ENCODE results near the gene SEC61A2.

The SEC61A2 gene

DNA sequence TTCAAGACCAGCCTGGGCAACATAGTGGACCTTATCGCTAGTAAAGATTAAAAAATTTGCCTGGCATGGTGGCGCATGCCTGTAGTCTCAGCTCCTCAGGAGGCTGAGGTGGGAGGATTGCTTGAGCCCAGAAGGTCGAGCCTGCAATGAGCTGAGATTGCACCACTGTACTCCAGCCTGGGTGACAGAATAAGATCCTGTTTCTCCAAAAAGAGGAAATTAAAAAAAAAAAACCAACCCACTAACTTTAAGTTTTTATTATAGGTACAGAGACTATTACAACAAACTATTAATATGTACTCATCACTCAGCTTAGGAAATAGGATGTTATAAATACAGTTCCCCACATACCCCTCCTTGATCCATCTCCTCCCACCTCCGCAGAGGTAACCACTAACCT lies 30.5 kb upstream of the SEC61A2 start:
- no peaks in the 10 kb centered on the region for H3K79me2 ChIP-seq (ENCODE audit: control insufficient read depth, low read length)
- H3K27ac ChIP-seq (ENCODE audit: low read depth, low read length) = no peak overlapping the region
- no peaks in the 10 kb centered on the region for H4K20me1 ChIP-seq (ENCODE audit: control insufficient read depth, insufficient read depth, low read depth, low read length)
- H3F3A ChIP-seq (ENCODE audit: control insufficient read depth, insufficient read depth) = no peaks in the 10 kb centered on the region
- TF ChIP-seq, protein P1, sequence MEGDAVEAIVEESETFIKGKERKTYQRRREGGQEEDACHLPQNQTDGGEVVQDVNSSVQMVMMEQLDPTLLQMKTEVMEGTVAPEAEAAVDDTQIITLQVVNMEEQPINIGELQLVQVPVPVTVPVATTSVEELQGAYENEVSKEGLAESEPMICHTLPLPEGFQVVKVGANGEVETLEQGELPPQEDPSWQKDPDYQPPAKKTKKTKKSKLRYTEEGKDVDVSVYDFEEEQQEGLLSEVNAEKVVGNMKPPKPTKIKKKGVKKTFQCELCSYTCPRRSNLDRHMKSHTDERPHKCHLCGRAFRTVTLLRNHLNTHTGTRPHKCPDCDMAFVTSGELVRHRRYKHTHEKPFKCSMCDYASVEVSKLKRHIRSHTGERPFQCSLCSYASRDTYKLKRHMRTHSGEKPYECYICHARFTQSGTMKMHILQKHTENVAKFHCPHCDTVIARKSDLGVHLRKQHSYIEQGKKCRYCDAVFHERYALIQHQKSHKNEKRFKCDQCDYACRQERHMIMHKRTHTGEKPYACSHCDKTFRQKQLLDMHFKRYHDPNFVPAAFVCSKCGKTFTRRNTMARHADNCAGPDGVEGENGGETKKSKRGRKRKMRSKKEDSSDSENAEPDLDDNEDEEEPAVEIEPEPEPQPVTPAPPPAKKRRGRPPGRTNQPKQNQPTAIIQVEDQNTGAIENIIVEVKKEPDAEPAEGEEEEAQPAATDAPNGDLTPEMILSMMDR (IDR thresholded peaks at IDR 0.05; ENCODE audit: low read depth, low read length, poor library complexity, severe bottlenecking) = no peak
- no peak for TF ChIP-seq EZH2phosphoT487 (IDR thresholded peaks at IDR 0.05; ENCODE audit: borderline replicate concordance, low read length)
- H3K9me3 ChIP-seq (ENCODE audit: control insufficient read depth, insufficient read depth, low read length) = no peaks in the 10 kb centered on the region
- no peak overlapping the region for H3K4me3 ChIP-seq (ENCODE audit: low read length)
- no peaks in the 10 kb centered on the region for H3K9me2 ChIP-seq (replicated peaks; ENCODE audit: control insufficient read depth, low read length)
- no peaks in the 10 kb centered on the region for H3K27me3 ChIP-seq (ENCODE audit: control insufficient read depth, low read length)
- peaks cover 39% of the 10 kb centered on the region for H3K36me3 ChIP-seq (ENCODE audit: control insufficient read depth, low read length)
- 0 out of 2 replicates have a peak, but pooled peaks cover 2% of the 10 kb centered on the region for H3K4me1 ChIP-seq (ENCODE audit: control insufficient read depth, low read length)
- H3K4me2 ChIP-seq (ENCODE audit: low read length) = no peak overlapping the region

DNA sequence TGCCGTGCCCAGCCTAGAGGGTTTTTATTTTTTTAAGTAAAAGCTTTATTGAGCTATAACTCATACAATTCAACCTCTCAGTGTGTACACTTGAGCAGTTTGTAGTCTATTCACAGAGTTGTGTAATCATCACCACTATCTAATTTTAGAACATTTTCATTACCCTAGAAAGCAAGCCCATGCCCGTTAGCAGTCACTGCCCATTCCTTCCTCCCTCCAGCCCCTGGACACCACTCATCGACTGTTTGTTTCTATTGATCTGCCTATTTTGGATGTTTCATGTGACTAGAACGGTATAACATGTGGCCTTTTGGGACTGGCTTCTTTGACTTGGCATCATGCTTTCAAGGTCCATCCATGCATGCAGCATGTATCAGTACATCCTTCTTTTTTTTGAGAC lies 25.7 kb upstream of the SEC61A2 start:
- Histone ChIP-seq H3K4me1 (ENCODE audit: control insufficient read depth, low read length) (no peaks in the 10 kb centered on the region), H3K36me3 (ENCODE audit: control insufficient read depth, low read length) (peaks cover 54% of the 10 kb centered on the region), H3K79me2 (ENCODE audit: control insufficient read depth, low read length) (no peaks in the 10 kb centered on the region), H3F3A (ENCODE audit: control insufficient read depth, insufficient read depth) (no peaks in the 10 kb centered on the region), H3K4me3 (ENCODE audit: low read length) (no peak overlapping the region), H3K27me3 (ENCODE audit: control insufficient read depth, low read length) (no peaks in the 10 kb centered on the region), H3K27ac (ENCODE audit: low read depth, low read length) (no peak overlapping the region), H3K9me3 (ENCODE audit: control insufficient read depth, insufficient read depth, low read length) (no peaks in the 10 kb centered on the region), H3K4me2 (ENCODE audit: low read length) (no peak overlapping the region), H3K9me2 (replicated peaks; ENCODE audit: control insufficient read depth, low read length) (no peaks in the 10 kb centered on the region), H4K20me1 (ENCODE audit: control insufficient read depth, insufficient read depth, low read depth, low read length) (no peaks in the 10 kb centered on the region)
- TF ChIP-seq, protein P1 (IDR thresholded peaks at IDR 0.05; ENCODE audit: low read depth, low read length, poor library complexity, severe bottlenecking) = no peak
- TF ChIP-seq EZH2phosphoT487 (IDR thresholded peaks at IDR 0.05; ENCODE audit: borderline replicate concordance, low read length) = no peak

DNA sequence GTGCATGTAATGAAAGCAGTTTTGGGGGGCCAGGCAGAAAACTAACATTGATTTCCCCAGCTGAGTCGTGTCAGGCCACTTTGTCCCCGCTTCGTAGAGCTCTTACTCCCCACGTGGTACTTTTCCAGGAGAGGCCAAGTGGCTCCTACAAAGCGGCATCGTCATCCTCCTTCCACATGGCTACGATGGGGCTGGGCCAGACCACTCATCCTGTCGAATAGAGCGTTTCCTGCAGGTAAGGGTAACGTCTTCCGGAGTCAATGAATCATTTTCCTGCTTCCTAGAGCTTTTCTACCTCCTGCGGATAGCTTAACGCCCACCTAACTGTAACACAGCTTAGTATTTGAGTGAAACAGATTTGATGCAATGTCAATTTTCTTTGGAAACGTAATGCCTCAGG lies 21.7 kb upstream of the SEC61A2 start:
- Histone ChIP-seq H3K4me2 (ENCODE audit: low read length) (no peak overlapping the region), H3K9me3 (ENCODE audit: control insufficient read depth, insufficient read depth, low read length) (no peaks in the 10 kb centered on the region), H4K20me1 (ENCODE audit: control insufficient read depth, insufficient read depth, low read depth, low read length) (no peaks in the 10 kb centered on the region), H3K36me3 (ENCODE audit: control insufficient read depth, low read length) (peaks cover 40% of the 10 kb centered on the region), H3K27me3 (ENCODE audit: control insufficient read depth, low read length) (no peaks in the 10 kb centered on the region), H3K9me2 (replicated peaks; ENCODE audit: control insufficient read depth, low read length) (no peaks in the 10 kb centered on the region), H3K4me1 (ENCODE audit: control insufficient read depth, low read length) (peaks cover 14% of the 10 kb centered on the region), H3F3A (ENCODE audit: control insufficient read depth, insufficient read depth) (peaks cover 5% of the 10 kb centered on the region; the same call in 1 of the 2 replicates), H3K4me3 (ENCODE audit: low read length) (no peak overlapping the region), H3K27ac (ENCODE audit: low read depth, low read length) (no peak overlapping the region), H3K79me2 (ENCODE audit: control insufficient read depth, low read length) (no peaks in the 10 kb centered on the region)
- TF ChIP-seq, protein P1 (IDR thresholded peaks at IDR 0.05; ENCODE audit: low read depth, low read length, poor library complexity, severe bottlenecking) = no peak
- TF ChIP-seq EZH2phosphoT487 (IDR thresholded peaks at IDR 0.05; ENCODE audit: borderline replicate concordance, low read length) = no peak

Data from DOHH2 (cell line).